Measurements from ENCODE around the gene MRPS16. TPM values are rescaled to one million over a fixed set of nuclear protein-coding genes. Genes with fewer than 3 reads are reported as not detected.

MRPS16 gene
- total RNA-seq, 3 donors from 2014 or later: 76.7 to 108 (median 88.9) TPM

DNA sequence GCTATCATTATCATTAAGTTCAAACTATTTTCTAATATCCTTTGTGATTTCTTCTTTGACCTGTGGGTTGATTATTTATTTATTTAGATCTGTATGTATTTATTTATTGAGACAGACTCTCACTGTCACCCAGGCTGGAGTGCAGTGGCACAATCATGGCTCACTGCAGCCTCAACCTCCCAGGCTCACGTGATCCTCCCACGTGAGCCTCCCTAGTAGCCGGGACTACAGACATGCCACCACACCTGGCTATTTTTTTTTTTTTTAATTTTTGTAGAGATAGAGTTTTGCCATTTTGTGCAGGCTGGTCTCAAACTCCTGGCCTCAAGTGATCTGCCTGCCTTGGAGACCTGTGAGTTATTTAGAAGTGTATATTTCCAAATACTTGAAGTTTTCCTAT, 28.7 kb upstream of the MRPS16 start:
- no peak for DNase-seq
- intact Hi-C loops (cut with DNase I, micrococcal nuclease): no loop called here
- Histone ChIP-seq H3K4me3 (no peak overlapping the region), H3K4me1 (ENCODE audit: low read depth) (no peaks in the 10 kb centered on the region), H3K36me3 (ENCODE audit: low read depth) (no peaks in the 10 kb centered on the region), H3K9me3 (no peaks in the 10 kb centered on the region)
- TF ChIP-seq, protein P1, sequence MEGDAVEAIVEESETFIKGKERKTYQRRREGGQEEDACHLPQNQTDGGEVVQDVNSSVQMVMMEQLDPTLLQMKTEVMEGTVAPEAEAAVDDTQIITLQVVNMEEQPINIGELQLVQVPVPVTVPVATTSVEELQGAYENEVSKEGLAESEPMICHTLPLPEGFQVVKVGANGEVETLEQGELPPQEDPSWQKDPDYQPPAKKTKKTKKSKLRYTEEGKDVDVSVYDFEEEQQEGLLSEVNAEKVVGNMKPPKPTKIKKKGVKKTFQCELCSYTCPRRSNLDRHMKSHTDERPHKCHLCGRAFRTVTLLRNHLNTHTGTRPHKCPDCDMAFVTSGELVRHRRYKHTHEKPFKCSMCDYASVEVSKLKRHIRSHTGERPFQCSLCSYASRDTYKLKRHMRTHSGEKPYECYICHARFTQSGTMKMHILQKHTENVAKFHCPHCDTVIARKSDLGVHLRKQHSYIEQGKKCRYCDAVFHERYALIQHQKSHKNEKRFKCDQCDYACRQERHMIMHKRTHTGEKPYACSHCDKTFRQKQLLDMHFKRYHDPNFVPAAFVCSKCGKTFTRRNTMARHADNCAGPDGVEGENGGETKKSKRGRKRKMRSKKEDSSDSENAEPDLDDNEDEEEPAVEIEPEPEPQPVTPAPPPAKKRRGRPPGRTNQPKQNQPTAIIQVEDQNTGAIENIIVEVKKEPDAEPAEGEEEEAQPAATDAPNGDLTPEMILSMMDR (IDR thresholded peaks at IDR 0.05): no peak
- no peak for ATAC-seq

DNA sequence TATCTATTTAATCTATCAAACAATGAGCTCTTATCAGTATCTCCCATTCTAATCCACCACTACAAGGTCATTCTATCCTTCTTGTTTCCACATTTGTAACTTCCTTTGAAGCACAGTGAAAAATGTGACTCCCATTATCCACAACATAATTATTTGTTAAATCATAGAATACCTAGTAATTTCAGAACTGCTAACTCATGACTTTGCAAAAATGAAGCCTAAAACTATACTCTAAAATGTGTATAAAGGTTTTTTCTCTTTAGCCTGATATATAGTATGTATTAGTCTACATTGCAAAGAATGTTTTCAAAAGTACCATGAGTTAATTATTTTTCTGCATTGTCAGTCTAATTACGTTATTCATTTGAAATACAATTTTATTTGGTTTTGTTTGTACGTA, 12.0 kb upstream of the MRPS16 start:
- DNase-seq (no peak), ATAC-seq (no peak)
- Histone ChIP-seq H3K4me1 (ENCODE audit: low read depth) (no peaks in the 10 kb centered on the region), H3K9me3 (peaks cover 3% of the 10 kb centered on the region), H3K4me3 (no peak overlapping the region), H3K36me3 (ENCODE audit: low read depth) (no peaks in the 10 kb centered on the region)
- intact Hi-C loops (cut with DNase I, micrococcal nuclease): no loop called here
- TF ChIP-seq, protein P1 (IDR thresholded peaks at IDR 0.05): no peak

DNA sequence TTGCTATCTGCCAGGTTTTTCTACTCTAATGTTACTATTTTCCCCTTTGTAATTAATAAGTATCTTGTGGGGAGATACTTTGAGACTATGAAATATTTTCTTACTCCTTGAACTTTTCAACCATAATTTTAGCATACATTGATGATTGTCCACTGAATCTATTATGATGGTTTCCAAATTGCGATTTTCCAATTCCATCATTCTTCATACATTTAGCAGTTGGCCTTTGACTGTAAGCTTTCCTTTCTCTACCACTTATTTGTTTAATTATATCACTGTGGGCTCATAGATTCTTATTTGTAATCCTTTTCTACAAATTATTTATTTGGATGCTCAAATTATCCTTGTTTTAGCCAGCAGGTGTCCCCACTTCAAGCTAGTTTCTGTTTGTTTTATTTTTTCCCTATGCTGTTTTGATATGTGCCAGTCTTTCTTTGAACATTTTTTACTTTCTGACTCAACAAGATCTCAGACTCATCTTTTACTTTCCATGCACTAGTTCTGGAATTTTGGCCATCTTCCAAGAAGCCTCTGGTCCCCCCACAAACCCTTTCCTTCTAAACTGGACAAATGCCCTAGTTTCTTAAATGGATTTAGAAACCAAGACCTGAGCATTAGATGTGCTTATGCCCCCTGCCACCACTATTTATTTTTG, 11.4 kb upstream of the MRPS16 start:
- intact Hi-C loops (cut with DNase I, micrococcal nuclease): no loop called here
- H3K4me3 ChIP-seq: no peak overlapping the region
- no peak for ATAC-seq
- H3K4me1 ChIP-seq (ENCODE audit: low read depth): no peaks in the 10 kb centered on the region
- H3K9me3 ChIP-seq: peaks cover 5% of the 10 kb centered on the region
- peak in 1 of 3 donors; percentile 14 for DNase-seq
- TF ChIP-seq, protein P1 (IDR thresholded peaks at IDR 0.05): no peak
- H3K36me3 ChIP-seq (ENCODE audit: low read depth): no peaks in the 10 kb centered on the region

DNA sequence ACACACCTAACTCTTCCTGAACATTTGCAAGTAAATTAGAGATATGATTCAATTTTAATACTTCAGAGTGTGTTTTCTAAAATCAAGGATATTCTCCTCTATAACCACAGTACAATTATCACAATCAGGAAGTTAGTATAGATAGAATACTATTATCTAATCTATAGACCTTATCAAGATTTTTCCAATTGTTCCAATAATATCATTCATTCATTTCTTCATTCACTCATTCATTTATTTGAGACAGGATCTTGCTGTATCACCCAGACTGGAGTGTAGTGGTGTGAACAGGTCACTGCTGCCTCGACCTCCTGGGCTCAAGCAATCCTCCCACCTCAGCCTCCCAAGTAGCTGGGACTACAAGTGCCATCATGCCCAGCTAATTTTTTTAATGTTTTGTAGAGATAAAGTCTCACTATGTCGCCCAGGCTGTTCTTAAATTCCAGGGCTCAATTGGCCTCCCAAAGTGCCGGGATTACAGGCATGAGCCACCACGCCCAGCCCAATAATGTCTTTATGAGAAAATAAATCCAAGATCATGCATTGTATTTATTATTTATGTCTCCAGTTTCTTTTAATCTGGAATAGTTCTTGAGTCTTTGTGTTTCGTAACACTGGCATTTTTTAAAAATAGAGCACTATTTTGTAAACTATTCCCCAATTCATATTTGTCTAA, 10.6 kb upstream of the MRPS16 start:
- intact Hi-C loops (cut with DNase I, micrococcal nuclease): no loop called here
- Histone ChIP-seq H3K4me3 (no peak overlapping the region), H3K36me3 (ENCODE audit: low read depth) (no peaks in the 10 kb centered on the region), H3K9me3 (peaks cover 10% of the 10 kb centered on the region), H3K4me1 (ENCODE audit: low read depth) (no peaks in the 10 kb centered on the region)
- TF ChIP-seq, protein P1 (IDR thresholded peaks at IDR 0.05): no peak
- ATAC-seq (no peak), DNase-seq (no peak)

DNA sequence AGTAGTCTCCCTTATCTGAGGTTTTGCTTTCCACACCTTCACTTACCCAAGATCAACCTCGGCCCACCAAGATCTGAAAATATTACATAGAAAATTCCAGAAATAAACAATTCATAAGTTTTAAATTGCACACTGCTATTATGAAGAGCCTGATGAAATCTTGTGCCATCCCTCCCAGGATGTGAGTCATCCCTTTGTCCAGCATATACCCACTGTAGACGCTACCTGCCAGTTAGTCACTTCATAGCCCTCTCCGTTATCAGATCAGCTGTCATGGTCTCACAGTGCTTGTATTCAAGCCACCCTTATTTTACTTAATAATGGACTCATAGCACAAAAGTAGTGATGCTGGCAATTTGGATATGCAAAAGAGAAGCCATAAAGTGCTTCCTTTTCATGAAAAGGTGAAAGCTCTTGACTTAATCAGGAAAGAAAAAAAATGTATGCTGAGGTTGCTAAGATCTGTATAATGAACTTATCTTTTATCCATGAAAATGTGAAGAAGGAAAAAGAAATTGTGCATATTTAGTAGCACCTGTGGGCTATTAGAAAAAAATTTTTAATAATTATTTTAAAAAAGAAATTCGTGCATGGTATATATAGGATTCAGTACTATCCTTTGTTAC, 9.8 kb upstream of the MRPS16 start:
- intact Hi-C loops (cut with DNase I, micrococcal nuclease): no loop called here
- DNase-seq: no peak
- Histone ChIP-seq H3K9me3 (peaks cover 10% of the 10 kb centered on the region), H3K36me3 (ENCODE audit: low read depth) (no peaks in the 10 kb centered on the region), H3K4me1 (ENCODE audit: low read depth) (no peaks in the 10 kb centered on the region), H3K4me3 (no peak overlapping the region)
- TF ChIP-seq, protein P1 (IDR thresholded peaks at IDR 0.05): no peak
- ATAC-seq: no peak

Data from mucosa of descending colon (tissue), 3 donors.